Activated CD4-positive, alpha-beta T cell treated with anti-CD3 and anti-CD28 coated beads for 24 hours (primary cell): Measurements from ENCODE around the gene PMM2.

ENCODE experiments used
- DNase-seq, 2 donors: peaks; one replicate each; pipeline ENCODE4 v3.0.0-alpha.2; 2020; ENCODE audit warnings: low read depth in 2 of 2

PMM2 gene

GRCh38 chr16:8887952-8888560 is 90.4 kb downstream of the PMM2 start:
- no peak for DNase-seq

GRCh38 chr16:8888951-8889892 is 91.6 kb downstream of the PMM2 start:
- no peak for DNase-seq

- DNase-seq, result no peak
Observed at GRCh38 chr16:8889893-8890548, 92.4 kb downstream of the PMM2 start.

- no peak for DNase-seq
Observed at GRCh38 chr16:8890549-8890921, 92.9 kb downstream of the PMM2 start.

- DNase-seq, result no peak
Observed at GRCh38 chr16:8892101-8892575, 94.5 kb downstream of the PMM2 start.

- no peak for DNase-seq
Observed at GRCh38 chr16:8893426-8893825, 95.8 kb downstream of the PMM2 start.

- DNase-seq, result no peak
Observed at GRCh38 chr16:8893976-8894690, 96.5 kb downstream of the PMM2 start.

GRCh38 chr16:8894736-8895334 is 97.2 kb downstream of the PMM2 start:
- DNase-seq, result no peak

- DNase-seq, result no peak
Observed at GRCh38 chr16:8898660-8899318, 101.2 kb downstream of the PMM2 start.
